ENCODE measurements around the gene KDM4C. TPM values are rescaled to one million over a fixed set of nuclear protein-coding genes. Genes with fewer than 3 reads are reported as not detected.

KDM4C gene
- total RNA-seq, 4 donors from 2014 or later = 32.3 to 41.4 (median 35.3) TPM

GRCh38 chr9:6780690-6781089 lies 22.9 kb downstream of the KDM4C start:
- intact Hi-C loops (cut with DNase I; ENCODE audit: low total_unique reads) = no loop called here
- TF ChIP-seq, protein P1, sequence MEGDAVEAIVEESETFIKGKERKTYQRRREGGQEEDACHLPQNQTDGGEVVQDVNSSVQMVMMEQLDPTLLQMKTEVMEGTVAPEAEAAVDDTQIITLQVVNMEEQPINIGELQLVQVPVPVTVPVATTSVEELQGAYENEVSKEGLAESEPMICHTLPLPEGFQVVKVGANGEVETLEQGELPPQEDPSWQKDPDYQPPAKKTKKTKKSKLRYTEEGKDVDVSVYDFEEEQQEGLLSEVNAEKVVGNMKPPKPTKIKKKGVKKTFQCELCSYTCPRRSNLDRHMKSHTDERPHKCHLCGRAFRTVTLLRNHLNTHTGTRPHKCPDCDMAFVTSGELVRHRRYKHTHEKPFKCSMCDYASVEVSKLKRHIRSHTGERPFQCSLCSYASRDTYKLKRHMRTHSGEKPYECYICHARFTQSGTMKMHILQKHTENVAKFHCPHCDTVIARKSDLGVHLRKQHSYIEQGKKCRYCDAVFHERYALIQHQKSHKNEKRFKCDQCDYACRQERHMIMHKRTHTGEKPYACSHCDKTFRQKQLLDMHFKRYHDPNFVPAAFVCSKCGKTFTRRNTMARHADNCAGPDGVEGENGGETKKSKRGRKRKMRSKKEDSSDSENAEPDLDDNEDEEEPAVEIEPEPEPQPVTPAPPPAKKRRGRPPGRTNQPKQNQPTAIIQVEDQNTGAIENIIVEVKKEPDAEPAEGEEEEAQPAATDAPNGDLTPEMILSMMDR (IDR thresholded peaks at IDR 0.05) = no peak
- TF ChIP-seq POLR2A (IDR thresholded peaks at IDR 0.05) = no peak
- no peak for DNase-seq (ENCODE audit: low spot score in 2 of 2)
- WGBS, 2 donors = 92% methylated on average over 4 of the region's 4 CpGs
- H3K4me3 ChIP-seq (ENCODE audit: low read depth, poor library complexity, severe bottlenecking) = no peak overlapping the region

DNA sequence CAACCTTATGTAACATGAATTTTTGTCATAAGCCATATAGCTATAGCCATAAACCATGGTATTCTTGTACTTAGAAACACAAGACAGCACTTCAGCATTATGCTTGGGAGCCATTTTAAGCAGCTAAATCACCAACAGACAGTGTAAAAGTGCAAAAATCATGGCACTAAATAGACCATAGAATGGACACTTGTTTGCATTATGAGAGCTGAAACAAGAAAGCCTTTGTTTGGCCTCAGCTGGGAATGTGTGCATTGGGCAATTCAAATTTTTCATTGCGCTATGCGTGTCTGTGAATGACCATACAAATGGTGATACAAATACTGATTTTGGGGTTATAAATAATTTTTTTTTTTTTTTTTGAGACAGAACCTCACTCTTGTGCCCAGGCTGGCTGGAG lies 23.7 kb downstream of the KDM4C start:
- H3K4me3 ChIP-seq (ENCODE audit: low read depth, poor library complexity, severe bottlenecking) = no peak overlapping the region
- intact Hi-C loops (cut with DNase I; ENCODE audit: low total_unique reads) = no loop called here
- 40 to 98% methylated on average over 2 of the region's 2 CpGs for WGBS, 2 donors
- DNase-seq (ENCODE audit: low spot score in 2 of 2) = no peak
- no peak for TF ChIP-seq POLR2A (IDR thresholded peaks at IDR 0.05)
- TF ChIP-seq, protein P1 (IDR thresholded peaks at IDR 0.05) = no peak

DNA sequence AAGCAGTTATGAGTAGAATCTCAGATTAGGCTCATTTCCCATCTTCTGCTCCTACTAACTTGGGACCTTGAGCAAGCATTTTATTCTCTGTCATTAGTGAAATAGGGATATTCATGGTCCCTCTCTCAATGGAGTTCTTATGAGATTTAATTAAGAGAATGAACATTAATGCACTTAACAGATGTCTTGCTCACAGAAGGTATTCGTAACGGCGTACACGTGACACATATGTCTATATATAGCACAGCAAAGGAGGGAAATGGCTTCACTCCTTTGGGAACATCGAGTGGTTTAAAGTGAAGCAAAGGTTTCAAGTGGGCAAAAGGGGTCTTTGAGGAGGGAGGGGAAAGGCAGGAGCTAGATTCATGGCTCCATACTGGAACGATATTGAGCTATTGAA lies 24.6 kb downstream of the KDM4C start:
- no peak overlapping the region for H3K4me3 ChIP-seq (ENCODE audit: low read depth, poor library complexity, severe bottlenecking)
- intact Hi-C loops (cut with DNase I; ENCODE audit: low total_unique reads) = no loop called here
- DNase-seq (ENCODE audit: low spot score in 2 of 2) = no peak
- 78 to 87% methylated on average over 6 of the region's 6 CpGs for WGBS, 2 donors
- TF ChIP-seq, protein P1 (IDR thresholded peaks at IDR 0.05) = no peak
- no peak for TF ChIP-seq POLR2A (IDR thresholded peaks at IDR 0.05)

GRCh38 chr9:6782981-6783380 lies 25.2 kb downstream of the KDM4C start:
- no peak overlapping the region for H3K4me3 ChIP-seq (ENCODE audit: low read depth, poor library complexity, severe bottlenecking)
- DNase-seq (ENCODE audit: low spot score in 2 of 2) = no peak
- 59 to 89% methylated on average over 3 of the region's 3 CpGs for WGBS, 2 donors
- intact Hi-C loops (cut with DNase I; ENCODE audit: low total_unique reads) = no loop called here
- TF ChIP-seq, protein P1 (IDR thresholded peaks at IDR 0.05) = no peak
- TF ChIP-seq POLR2A (IDR thresholded peaks at IDR 0.05) = no peak

DNA sequence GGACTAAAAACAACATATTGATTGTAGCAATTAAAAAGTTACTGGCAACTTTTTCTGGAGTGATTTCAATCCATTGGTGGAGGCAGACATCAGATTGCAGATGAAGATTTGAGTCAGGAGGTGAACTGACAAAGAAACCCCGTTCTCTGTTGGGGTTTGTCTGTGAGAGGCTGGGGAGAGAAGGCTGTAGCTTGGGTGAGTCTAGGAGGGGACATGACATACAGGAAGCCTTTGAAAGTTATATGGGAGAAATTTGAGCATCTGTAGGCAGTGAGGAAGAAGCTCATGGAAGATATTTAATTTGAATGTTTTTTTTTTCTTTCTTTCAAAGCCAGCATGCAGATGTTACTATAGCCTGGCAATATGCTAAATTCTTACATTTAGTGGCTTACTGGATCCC lies 26.0 kb downstream of the KDM4C start:
- no peak for DNase-seq (ENCODE audit: low spot score in 2 of 2)
- 67 to 73% methylated on average over 1 of the region's 1 CpG for WGBS, 2 donors
- TF ChIP-seq, protein P1 (IDR thresholded peaks at IDR 0.05) = no peak
- TF ChIP-seq POLR2A (IDR thresholded peaks at IDR 0.05) = no peak
- no peak overlapping the region for H3K4me3 ChIP-seq (ENCODE audit: low read depth, poor library complexity, severe bottlenecking)
- intact Hi-C loops (cut with DNase I; ENCODE audit: low total_unique reads) = no loop called here

- DNase-seq (ENCODE audit: low spot score in 2 of 2) = no peak
- TF ChIP-seq, protein P1 (IDR thresholded peaks at IDR 0.05) = no peak
- TF ChIP-seq POLR2A (IDR thresholded peaks at IDR 0.05) = no peak
- 83 to 90% methylated on average over 1 of the region's 1 CpG for WGBS, 2 donors
- no peak overlapping the region for H3K4me3 ChIP-seq (ENCODE audit: low read depth, poor library complexity, severe bottlenecking)
- intact Hi-C loops (cut with DNase I; ENCODE audit: low total_unique reads) = no loop called here
These were observed 27.9 kb downstream of the KDM4C start for GRCh38 chr9:6785682-6786081.
